ENCODE results near the gene RRM1. TPM values are rescaled to one million over a fixed set of nuclear protein-coding genes. Genes with fewer than 3 reads are reported as not detected.
A peak's percentile ranks its signal among the peaks of the same experiment; 100 is the strongest.

RRM1 gene
- total and polyA plus RNA-seq, 9 of the 15 experiments (the other 6 are each of a cell fraction or from before 2014, with no cell fraction given) = 113 to 270 (median 163) TPM

DNA sequence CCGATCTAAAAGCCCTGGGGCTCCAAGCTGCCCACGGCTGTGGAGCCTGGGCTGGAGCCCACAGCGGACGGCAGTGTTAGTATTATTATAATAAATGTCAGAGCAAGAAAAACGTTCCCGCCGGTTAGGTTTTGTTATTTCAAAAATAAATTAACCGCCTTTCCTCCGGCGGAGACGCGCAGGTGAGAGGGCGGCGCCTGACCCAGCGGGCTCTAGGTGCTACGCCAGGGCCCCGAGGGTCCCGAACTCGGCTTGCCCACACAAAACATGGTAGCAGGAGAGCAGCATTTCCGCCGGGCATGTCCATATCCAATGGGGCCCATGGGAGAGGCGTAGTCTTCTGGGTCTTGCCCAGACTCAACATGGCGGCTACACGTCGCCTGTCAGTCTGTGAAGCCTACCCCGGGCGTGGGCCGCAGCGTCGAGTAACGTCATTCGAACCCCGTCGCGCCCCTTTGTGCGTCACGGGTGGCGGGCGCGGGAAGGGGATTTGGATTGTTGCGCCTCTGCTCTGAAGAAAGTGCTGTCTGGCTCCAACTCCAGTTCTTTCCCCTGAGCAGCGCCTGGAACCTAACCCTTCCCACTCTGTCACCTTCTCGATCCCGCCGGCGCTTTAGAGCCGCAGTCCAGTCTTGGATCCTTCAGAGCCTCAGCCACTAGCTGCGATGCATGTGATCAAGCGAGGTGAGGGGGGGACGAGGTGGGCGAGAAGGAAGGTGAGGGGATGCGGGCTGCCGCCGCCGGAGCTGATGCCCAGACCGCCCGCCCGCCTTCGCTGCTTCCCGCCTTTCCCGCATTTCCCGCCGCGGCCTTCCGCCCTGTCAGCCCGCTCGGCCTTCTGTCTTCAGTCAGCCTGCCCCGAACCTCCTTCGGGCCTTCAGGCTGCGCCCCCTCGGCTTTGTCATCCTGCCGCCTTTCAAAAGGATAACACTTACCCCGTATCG, at the start of gene RRM1 (continued):
- TF ChIP-seq ZBTB7A (IDR thresholded peaks at IDR 0.05; ENCODE audit: borderline replicate concordance, control insufficient read depth, low read depth, low read length) (peak; percentile 68; the same call in 1 of the 2 replicates), GMEB1 (CRISPR knock-in tag; IDR thresholded peaks at IDR 0.05) (peak; percentile 90), PTTG1 (tag; IDR thresholded peaks at IDR 0.05; ENCODE audit: low read depth) (no peak), THRA (IDR thresholded peaks at IDR 0.05) (no peak), MAX (CRISPR knock-in tag; IDR thresholded peaks at IDR 0.05) (peak; percentile 86), HNRNPH1 (optimal IDR thresholded peaks at IDR 0.05; ENCODE audit: low read depth, low read length) (no peak), ZC3H4 (CRISPR knock-in tag; IDR thresholded peaks at IDR 0.05; ENCODE audit: borderline replicate concordance) (0 out of 2 replicates have a peak, but pooled peaks have one; percentile 2), EGR1 (conservative IDR thresholded peaks at IDR 0.05) (peak; percentile 89), NCOR1 (IDR thresholded peaks at IDR 0.05) (peak; percentile 21; the same call in 1 of the 2 replicates), FOXA3 (CRISPR knock-in tag; conservative IDR thresholded peaks at IDR 0.05 in 1 of 2, IDR thresholded peaks at IDR 0.05 in 1 of 2) (peak in 1 of 2 experiments; percentile 81; a peak in 1 of 4 replicates), NBN (IDR thresholded peaks at IDR 0.05; ENCODE audit: low read depth) (peak; percentile 98), ZEB2 (IDR thresholded peaks at IDR 0.05) (no peak), XRCC5 (IDR thresholded peaks at IDR 0.05; ENCODE audit: low read depth, low read length) (no peak), CBX2 (IDR thresholded peaks at IDR 0.05; ENCODE audit: insufficient read depth, low read length, poor library complexity, severe bottlenecking) (no peak), TRIM24 (IDR thresholded peaks at IDR 0.05) (peak in 1 of 2 experiments; percentile 29; a peak in 1 of 4 replicates), POLR2AphosphoS5 (IDR thresholded peaks at IDR 0.05; ENCODE audit: control insufficient read depth, insufficient read depth, low read depth, low read length) (peak; percentile 51; the same call in 1 of the 2 replicates)
- TF ChIP-seq, protein P1, sequence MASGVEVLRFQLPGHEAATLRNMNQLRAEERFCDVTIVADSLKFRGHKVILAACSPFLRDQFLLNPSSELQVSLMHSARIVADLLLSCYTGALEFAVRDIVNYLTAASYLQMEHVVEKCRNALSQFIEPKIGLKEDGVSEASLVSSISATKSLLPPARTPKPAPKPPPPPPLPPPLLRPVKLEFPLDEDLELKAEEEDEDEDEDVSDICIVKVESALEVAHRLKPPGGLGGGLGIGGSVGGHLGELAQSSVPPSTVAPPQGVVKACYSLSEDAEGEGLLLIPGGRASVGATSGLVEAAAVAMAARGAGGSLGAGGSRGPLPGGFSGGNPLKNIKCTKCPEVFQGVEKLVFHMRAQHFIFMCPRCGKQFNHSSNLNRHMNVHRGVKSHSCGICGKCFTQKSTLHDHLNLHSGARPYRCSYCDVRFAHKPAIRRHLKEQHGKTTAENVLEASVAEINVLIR (CRISPR knock-in tag; IDR thresholded peaks at IDR 0.05) = peak; percentile 100
- TF ChIP-seq, protein P2, sequence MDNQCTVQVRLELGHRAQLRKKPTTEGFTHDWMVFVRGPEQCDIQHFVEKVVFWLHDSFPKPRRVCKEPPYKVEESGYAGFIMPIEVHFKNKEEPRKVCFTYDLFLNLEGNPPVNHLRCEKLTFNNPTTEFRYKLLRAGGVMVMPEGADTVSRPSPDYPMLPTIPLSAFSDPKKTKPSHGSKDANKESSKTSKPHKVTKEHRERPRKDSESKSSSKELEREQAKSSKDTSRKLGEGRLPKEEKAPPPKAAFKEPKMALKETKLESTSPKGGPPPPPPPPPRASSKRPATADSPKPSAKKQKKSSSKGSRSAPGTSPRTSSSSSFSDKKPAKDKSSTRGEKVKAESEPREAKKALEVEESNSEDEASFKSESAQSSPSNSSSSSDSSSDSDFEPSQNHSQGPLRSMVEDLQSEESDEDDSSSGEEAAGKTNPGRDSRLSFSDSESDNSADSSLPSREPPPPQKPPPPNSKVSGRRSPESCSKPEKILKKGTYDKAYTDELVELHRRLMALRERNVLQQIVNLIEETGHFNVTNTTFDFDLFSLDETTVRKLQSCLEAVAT (IDR thresholded peaks at IDR 0.05) = peak; percentile 56 to 68; a peak in 2 of 4 replicates
- TF ChIP-seq, protein P3, sequence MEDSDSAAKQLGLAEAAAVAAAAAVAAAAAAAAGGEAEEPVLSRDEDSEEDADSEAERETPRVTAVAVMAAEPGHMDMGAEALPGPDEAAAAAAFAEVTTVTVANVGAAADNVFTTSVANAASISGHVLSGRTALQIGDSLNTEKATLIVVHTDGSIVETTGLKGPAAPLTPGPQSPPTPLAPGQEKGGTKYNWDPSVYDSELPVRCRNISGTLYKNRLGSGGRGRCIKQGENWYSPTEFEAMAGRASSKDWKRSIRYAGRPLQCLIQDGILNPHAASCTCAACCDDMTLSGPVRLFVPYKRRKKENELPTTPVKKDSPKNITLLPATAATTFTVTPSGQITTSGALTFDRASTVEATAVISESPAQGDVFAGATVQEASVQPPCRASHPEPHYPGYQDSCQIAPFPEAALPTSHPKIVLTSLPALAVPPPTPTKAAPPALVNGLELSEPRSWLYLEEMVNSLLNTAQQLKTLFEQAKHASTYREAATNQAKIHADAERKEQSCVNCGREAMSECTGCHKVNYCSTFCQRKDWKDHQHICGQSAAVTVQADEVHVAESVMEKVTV (CRISPR knock-in tag; IDR thresholded peaks at IDR 0.05) = no peak
